ENCODE measurements around the gene ZFAND3.

GRCh38 chr6:37826993-37827392 lies 7.5 kb downstream of the ZFAND3 start:
- TF ChIP-seq CTCF (IDR thresholded peaks at IDR 0.05) (no peak), POLR2A (IDR thresholded peaks at IDR 0.05) (no peak), EP300 (IDR thresholded peaks at IDR 0.05) (no peak)
